Activated naive CD4-positive, alpha-beta T cell treated with anti-CD3 and anti-CD28 coated beads, Interleukin-2, amount 10 ng/mL, durations not matched to agents 7 days and 5 days (primary cell): ENCODE data around the gene DCLRE1C.
"Not testable (repeated sequence)": the region's sequence is repeated elsewhere in the genome, so short reads cannot be mapped to it uniquely, and the experiment has no call there.

Experiments used
- CTCF ChIA-PET: fragments of 350-600 bp; sonication (Branson Sonifier 250); formaldehyde crosslinking; loops from one replicate; lab custom pipeline; 2021; ENCODE audit warnings: antibody characterized with exemption; lab: Charles Lee
- DNase-seq: peaks from one replicate; pipeline ENCODE4 v3.0.0-alpha.2; 2020
- H3K27ac Mint-ChIP-seq: one replicate; pipeline ENCODE4 v1.8.0; 2021; ENCODE audit warnings: mild to moderate bottlenecking, moderate library complexity, mixed read lengths
- H3K27me3 Mint-ChIP-seq: one replicate; pipeline ENCODE4 v1.8.0; 2021; ENCODE audit warnings: mild to moderate bottlenecking, mixed read lengths
- H3K36me3 Mint-ChIP-seq: one replicate; pipeline ENCODE4 v1.8.0; 2021; ENCODE audit warnings: mixed read lengths
- H3K4me1 Mint-ChIP-seq: one replicate; pipeline ENCODE4 v1.8.0; 2021; ENCODE audit warnings: mixed read lengths
- H3K4me3 Mint-ChIP-seq: one replicate; pipeline ENCODE4 v1.8.0; 2021; ENCODE audit warnings: mild to moderate bottlenecking, moderate library complexity, mixed read lengths
- H3K9me3 Mint-ChIP-seq: one replicate; pipeline ENCODE4 v1.8.0; 2021; ENCODE audit warnings: mixed read lengths

Gene DCLRE1C

GRCh38 chr10:14954001-14954770, at the start of gene DCLRE1C:
TSS of gene DCLRE1C (minus strand) at chr10:14954096. CDS start at chr10:14954010, 86 bp downstream.
- H3K36me3 Mint-ChIP-seq = peaks cover 34% of the 10 kb centered on the region
- no peaks in the 10 kb centered on the region for H3K27me3 Mint-ChIP-seq
- H3K9me3 Mint-ChIP-seq = no peaks in the 10 kb centered on the region
- CTCF ChIA-PET = interaction anchor here (1.1 to 1.2 kb wide), 3 partner anchors 9 to 50 kb away, joined by 4 read pairs; no protein-coding TSS in a partner anchor
- peaks cover 71% of the 10 kb centered on the region for H3K4me1 Mint-ChIP-seq
- H3K27ac Mint-ChIP-seq = peak within 1 kb of the TSS; percentile 97
- DNase-seq = peak; percentile 95
- H3K4me3 Mint-ChIP-seq = peak within 1 kb of the TSS; percentile 80

- DNase-seq = no peak
- no peak overlapping the region for H3K4me3 Mint-ChIP-seq
- peaks cover 24% of the 10 kb centered on the region for H3K27me3 Mint-ChIP-seq
- CTCF ChIA-PET = no interaction called here
- no peak overlapping the region for H3K27ac Mint-ChIP-seq
- H3K9me3 Mint-ChIP-seq = no peaks in the 10 kb centered on the region
- no peaks in the 10 kb centered on the region for H3K36me3 Mint-ChIP-seq
- H3K4me1 Mint-ChIP-seq = peaks cover 3% of the 10 kb centered on the region
Measured at GRCh38 chr10:14995964-14996565, 42.2 kb upstream of the DCLRE1C start.

GRCh38 chr10:14993500-14994455, 39.9 kb upstream of the DCLRE1C start:
- H3K4me3 Mint-ChIP-seq, DNase-seq, H3K9me3 Mint-ChIP-seq, H3K4me1 Mint-ChIP-seq, H3K36me3 Mint-ChIP-seq, H3K27ac Mint-ChIP-seq: not testable (repeated sequence)
- H3K27me3 Mint-ChIP-seq = peaks cover 19% of the 10 kb centered on the region
- CTCF ChIA-PET = interaction anchor here (3.1 kb wide), 1 partner anchor 112 kb away, joined by 16 read pairs; no protein-coding TSS in a partner anchor

- not testable (repeated sequence) for H3K4me1 Mint-ChIP-seq, H3K9me3 Mint-ChIP-seq, DNase-seq, H3K36me3 Mint-ChIP-seq, H3K4me3 Mint-ChIP-seq, H3K27ac Mint-ChIP-seq
- CTCF ChIA-PET = interaction anchor here (1.2 to 3.1 kb wide), 2 partner anchors 114 to 377 kb away, joined by 4 to 16 read pairs; no protein-coding TSS in a partner anchor
- peaks cover 19% of the 10 kb centered on the region for H3K27me3 Mint-ChIP-seq
Measured at GRCh38 chr10:14992336-14992735, 38.4 kb upstream of the DCLRE1C start.

GRCh38 chr10:14991035-14991749, 37.3 kb upstream of the DCLRE1C start:
- H3K9me3 Mint-ChIP-seq, H3K27ac Mint-ChIP-seq, H3K36me3 Mint-ChIP-seq, H3K4me1 Mint-ChIP-seq, H3K4me3 Mint-ChIP-seq: not testable (repeated sequence)
- H3K27me3 Mint-ChIP-seq = peaks cover 24% of the 10 kb centered on the region
- CTCF ChIA-PET = interaction anchor here (0.9 to 3.1 kb wide), 5 partner anchors 109 to 127 kb away, joined by 3 to 16 read pairs (median 4); no protein-coding TSS in a partner anchor
- peak; percentile 70 for DNase-seq

- H3K27ac Mint-ChIP-seq, H3K4me3 Mint-ChIP-seq, H3K4me1 Mint-ChIP-seq, H3K9me3 Mint-ChIP-seq, H3K36me3 Mint-ChIP-seq, DNase-seq, CTCF ChIA-PET: not testable (repeated sequence)
- H3K27me3 Mint-ChIP-seq = peaks cover 18% of the 10 kb centered on the region
Measured at GRCh38 chr10:14989552-14989951, 35.7 kb upstream of the DCLRE1C start.

- no peak for DNase-seq
- Mint-ChIP-seq H3K27me3 (peaks cover 8% of the 10 kb centered on the region), H3K4me3 (no peak overlapping the region), H3K36me3 (no peaks in the 10 kb centered on the region), H3K27ac (no peak overlapping the region), H3K9me3 (no peaks in the 10 kb centered on the region), H3K4me1 (no peaks in the 10 kb centered on the region)
- CTCF ChIA-PET = interaction anchor here (2.7 kb wide), 1 partner anchor 11 kb away, joined by 12 read pairs; no protein-coding TSS in a partner anchor
Measured at GRCh38 chr10:14982744-14983143, 28.8 kb upstream of the DCLRE1C start.

- H3K27ac Mint-ChIP-seq = no peak overlapping the region
- H3K9me3 Mint-ChIP-seq = no peaks in the 10 kb centered on the region
- H3K4me3 Mint-ChIP-seq = no peak overlapping the region
- CTCF ChIA-PET = no interaction called here
- DNase-seq = no peak
- no peaks in the 10 kb centered on the region for H3K36me3 Mint-ChIP-seq
- H3K27me3 Mint-ChIP-seq = peaks cover 14% of the 10 kb centered on the region
- no peaks in the 10 kb centered on the region for H3K4me1 Mint-ChIP-seq
Measured at GRCh38 chr10:14975672-14976273, 21.9 kb upstream of the DCLRE1C start.

- not testable (repeated sequence) for H3K4me1 Mint-ChIP-seq, DNase-seq, H3K27ac Mint-ChIP-seq, H3K4me3 Mint-ChIP-seq, H3K36me3 Mint-ChIP-seq, H3K9me3 Mint-ChIP-seq
- peaks cover 18% of the 10 kb centered on the region for H3K27me3 Mint-ChIP-seq
- CTCF ChIA-PET = interaction anchor here (0.8 to 0.9 kb wide), 2 partner anchors 21 to 69 kb away, joined by 3 to 4 read pairs; no protein-coding TSS in a partner anchor
Measured at GRCh38 chr10:14974153-14974998, 20.5 kb upstream of the DCLRE1C start.

- CTCF ChIA-PET = interaction anchor here (0.6 to 1.9 kb wide), 27 partner anchors 10 to 780 kb away, joined by 3 to 15 read pairs (median 4); partner anchors contain the start of genes CDNF, DCLRE1C, HSPA14 and MEIG1
- Mint-ChIP-seq H3K36me3 (no peaks in the 10 kb centered on the region), H3K27me3 (peaks cover 24% of the 10 kb centered on the region), H3K27ac (no peak overlapping the region), H3K4me1 (peaks cover 5% of the 10 kb centered on the region), H3K9me3 (no peaks in the 10 kb centered on the region), H3K4me3 (no peak overlapping the region)
- peak; percentile 71 for DNase-seq
Measured at GRCh38 chr10:14971867-14972448, 18.1 kb upstream of the DCLRE1C start.

GRCh38 chr10:14967897-14968296, 14.0 kb upstream of the DCLRE1C start:
- CTCF ChIA-PET = no interaction called here
- no peaks in the 10 kb centered on the region for H3K9me3 Mint-ChIP-seq
- H3K27ac Mint-ChIP-seq = no peak overlapping the region
- no peak for DNase-seq
- H3K27me3 Mint-ChIP-seq = peaks cover 10% of the 10 kb centered on the region
- H3K4me1 Mint-ChIP-seq = peaks cover 5% of the 10 kb centered on the region
- no peak overlapping the region for H3K4me3 Mint-ChIP-seq
- H3K36me3 Mint-ChIP-seq = no peaks in the 10 kb centered on the region
